ENCODE data around the gene AP1AR.
"Not testable (repeated sequence)": the region's sequence is repeated elsewhere in the genome, so short reads cannot be mapped to it uniquely, and the experiment has no call there.

The AP1AR gene

DNA sequence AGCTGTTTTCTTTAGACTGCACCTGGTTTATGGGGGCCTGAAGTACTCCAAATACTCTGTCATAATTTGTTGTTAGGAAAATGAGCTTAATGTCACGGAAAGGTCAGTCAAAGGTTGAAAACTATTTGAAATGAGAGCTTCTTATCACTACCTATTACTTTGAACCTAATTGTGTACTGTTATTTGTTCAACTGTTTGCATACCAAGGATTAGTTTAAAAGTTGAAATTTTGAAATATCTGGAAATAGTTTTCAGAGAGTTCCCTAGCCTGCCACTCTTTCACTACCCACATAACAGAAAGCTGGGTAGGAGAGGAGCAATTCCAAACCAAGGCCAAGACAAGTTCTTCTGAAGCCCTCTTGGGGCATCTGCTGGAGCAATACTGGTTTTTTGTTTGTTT lies 28.0 kb upstream of the AP1AR start:
- H3K9me3 ChIP-seq (ENCODE audit: insufficient read depth, low read length) = no peaks in the 10 kb centered on the region
- H3K4me3 ChIP-seq (ENCODE audit: insufficient read depth, low read length, poor library complexity, severe bottlenecking) = no peak overlapping the region
- H3K9ac ChIP-seq (ENCODE audit: low read length) = no peak overlapping the region
- H3K4me2 ChIP-seq (ENCODE audit: low read depth, low read length, poor library complexity, severe bottlenecking) = no peak overlapping the region
- TF ChIP-seq, protein P1, sequence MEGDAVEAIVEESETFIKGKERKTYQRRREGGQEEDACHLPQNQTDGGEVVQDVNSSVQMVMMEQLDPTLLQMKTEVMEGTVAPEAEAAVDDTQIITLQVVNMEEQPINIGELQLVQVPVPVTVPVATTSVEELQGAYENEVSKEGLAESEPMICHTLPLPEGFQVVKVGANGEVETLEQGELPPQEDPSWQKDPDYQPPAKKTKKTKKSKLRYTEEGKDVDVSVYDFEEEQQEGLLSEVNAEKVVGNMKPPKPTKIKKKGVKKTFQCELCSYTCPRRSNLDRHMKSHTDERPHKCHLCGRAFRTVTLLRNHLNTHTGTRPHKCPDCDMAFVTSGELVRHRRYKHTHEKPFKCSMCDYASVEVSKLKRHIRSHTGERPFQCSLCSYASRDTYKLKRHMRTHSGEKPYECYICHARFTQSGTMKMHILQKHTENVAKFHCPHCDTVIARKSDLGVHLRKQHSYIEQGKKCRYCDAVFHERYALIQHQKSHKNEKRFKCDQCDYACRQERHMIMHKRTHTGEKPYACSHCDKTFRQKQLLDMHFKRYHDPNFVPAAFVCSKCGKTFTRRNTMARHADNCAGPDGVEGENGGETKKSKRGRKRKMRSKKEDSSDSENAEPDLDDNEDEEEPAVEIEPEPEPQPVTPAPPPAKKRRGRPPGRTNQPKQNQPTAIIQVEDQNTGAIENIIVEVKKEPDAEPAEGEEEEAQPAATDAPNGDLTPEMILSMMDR (IDR thresholded peaks at IDR 0.05; ENCODE audit: insufficient read depth, low read length, poor library complexity, severe bottlenecking) = no peak
- no peak overlapping the region for H3K27ac ChIP-seq (ENCODE audit: low read depth, low read length)
- no peaks in the 10 kb centered on the region for H3K9me2 ChIP-seq (replicated peaks; ENCODE audit: insufficient read depth, low read length)
- no peaks in the 10 kb centered on the region for H4K20me1 ChIP-seq (ENCODE audit: low read depth, low read length)
- no peaks in the 10 kb centered on the region for H3K79me2 ChIP-seq (ENCODE audit: insufficient read depth, low read length)
- no peak overlapping the region for H2AFZ ChIP-seq (ENCODE audit: low read depth, low read length, severe bottlenecking)
- no peaks in the 10 kb centered on the region for H3K27me3 ChIP-seq (ENCODE audit: low read length)
- H3K36me3 ChIP-seq (ENCODE audit: low read length) = no peaks in the 10 kb centered on the region
- no peaks in the 10 kb centered on the region for H3F3A ChIP-seq (ENCODE audit: insufficient read depth)

DNA sequence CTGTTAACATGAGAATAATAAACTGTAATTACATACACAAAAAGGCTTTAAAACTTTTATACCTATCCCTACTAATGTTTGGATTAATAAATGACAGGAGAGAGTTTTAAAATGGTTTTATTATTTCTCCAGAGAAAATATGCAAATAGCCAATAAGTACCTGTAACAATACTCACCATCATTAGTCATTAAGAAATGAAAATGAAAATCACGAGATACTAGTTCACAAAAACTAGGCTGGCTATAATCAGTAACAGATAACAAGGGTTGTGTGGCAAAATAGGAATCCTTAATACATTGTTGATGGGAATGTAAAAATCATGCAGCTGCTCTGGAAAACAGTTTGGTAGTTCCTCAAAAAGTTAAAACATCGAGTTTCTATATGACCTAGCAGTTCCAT lies 25.2 kb upstream of the AP1AR start:
- no peak overlapping the region for H2AFZ ChIP-seq (ENCODE audit: low read depth, low read length, severe bottlenecking)
- H3K9me3 ChIP-seq (ENCODE audit: insufficient read depth, low read length) = no peaks in the 10 kb centered on the region
- no peak overlapping the region for H3K4me3 ChIP-seq (ENCODE audit: insufficient read depth, low read length, poor library complexity, severe bottlenecking)
- no peaks in the 10 kb centered on the region for H3F3A ChIP-seq (ENCODE audit: insufficient read depth)
- H3K36me3 ChIP-seq (ENCODE audit: low read length) = no peaks in the 10 kb centered on the region
- no peak overlapping the region for H3K4me2 ChIP-seq (ENCODE audit: low read depth, low read length, poor library complexity, severe bottlenecking)
- no peak overlapping the region for H3K9ac ChIP-seq (ENCODE audit: low read length)
- no peaks in the 10 kb centered on the region for H3K9me2 ChIP-seq (replicated peaks; ENCODE audit: insufficient read depth, low read length)
- H3K27ac ChIP-seq (ENCODE audit: low read depth, low read length) = no peak overlapping the region
- TF ChIP-seq, protein P1 (IDR thresholded peaks at IDR 0.05; ENCODE audit: insufficient read depth, low read length, poor library complexity, severe bottlenecking) = no peak
- no peak for TF ChIP-seq EZH2phosphoT487 (conservative IDR thresholded peaks at IDR 0.05; ENCODE audit: low read length)
- no peaks in the 10 kb centered on the region for H4K20me1 ChIP-seq (ENCODE audit: low read depth, low read length)
- no peaks in the 10 kb centered on the region for H3K79me2 ChIP-seq (ENCODE audit: insufficient read depth, low read length)
- H3K27me3 ChIP-seq (ENCODE audit: low read length) = no peaks in the 10 kb centered on the region

DNA sequence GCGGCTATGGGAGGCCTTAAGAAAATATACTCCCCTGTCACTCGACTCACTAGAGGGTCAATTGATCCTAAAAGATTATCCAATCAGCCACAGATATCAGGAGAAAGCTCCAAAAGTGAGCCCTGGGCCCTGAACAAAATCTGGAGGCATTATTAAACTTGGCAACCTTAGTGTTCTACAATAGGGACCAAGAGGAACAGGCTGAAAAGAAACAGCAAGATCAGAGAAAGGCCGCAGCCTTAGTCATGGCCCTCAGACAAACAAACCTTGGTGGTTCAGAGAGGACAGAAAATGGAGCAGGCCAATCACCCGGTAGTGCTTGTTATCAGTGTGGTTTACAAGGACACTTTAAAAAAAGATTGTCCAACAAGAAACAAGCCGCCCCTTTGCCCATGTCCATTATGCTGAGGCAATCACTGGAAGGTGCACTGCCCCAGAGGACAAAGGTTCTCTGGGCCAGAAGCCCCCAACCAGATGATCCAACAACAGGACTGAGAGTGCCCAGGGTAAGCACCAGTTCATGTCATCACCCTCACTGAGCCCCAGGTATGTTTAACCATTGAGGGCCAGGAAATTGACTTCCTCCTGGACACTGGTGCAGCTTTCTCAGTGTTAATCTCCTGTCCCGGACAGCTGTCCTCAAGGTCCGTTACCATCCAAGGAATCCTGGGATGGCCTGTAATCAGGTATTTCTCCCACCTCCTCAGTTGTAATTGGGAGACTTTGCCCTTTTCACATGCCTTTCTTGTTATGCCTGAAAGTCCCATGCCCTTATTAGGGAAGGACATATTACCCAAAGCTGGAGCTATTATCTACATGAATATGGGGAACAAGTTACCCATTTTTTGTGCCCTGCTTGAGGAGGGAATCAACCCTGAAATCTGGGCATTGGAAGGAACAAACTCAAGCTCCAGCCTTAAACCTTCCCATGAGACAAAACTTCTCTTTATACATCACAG lies 23.2 kb upstream of the AP1AR start:
- H3K9ac ChIP-seq (ENCODE audit: low read length); H3K79me2 ChIP-seq (ENCODE audit: insufficient read depth, low read length); H3K4me2 ChIP-seq (ENCODE audit: low read depth, low read length, poor library complexity, severe bottlenecking); H3K4me3 ChIP-seq (ENCODE audit: insufficient read depth, low read length, poor library complexity, severe bottlenecking); H3K36me3 ChIP-seq (ENCODE audit: low read length); H3K9me2 ChIP-seq (replicated peaks; ENCODE audit: insufficient read depth, low read length); H3K27ac ChIP-seq (ENCODE audit: low read depth, low read length); H3F3A ChIP-seq (ENCODE audit: insufficient read depth); H4K20me1 ChIP-seq (ENCODE audit: low read depth, low read length); H3K9me3 ChIP-seq (ENCODE audit: insufficient read depth, low read length); H2AFZ ChIP-seq (ENCODE audit: low read depth, low read length, severe bottlenecking); H3K27me3 ChIP-seq (ENCODE audit: low read length): not testable (repeated sequence)

DNA sequence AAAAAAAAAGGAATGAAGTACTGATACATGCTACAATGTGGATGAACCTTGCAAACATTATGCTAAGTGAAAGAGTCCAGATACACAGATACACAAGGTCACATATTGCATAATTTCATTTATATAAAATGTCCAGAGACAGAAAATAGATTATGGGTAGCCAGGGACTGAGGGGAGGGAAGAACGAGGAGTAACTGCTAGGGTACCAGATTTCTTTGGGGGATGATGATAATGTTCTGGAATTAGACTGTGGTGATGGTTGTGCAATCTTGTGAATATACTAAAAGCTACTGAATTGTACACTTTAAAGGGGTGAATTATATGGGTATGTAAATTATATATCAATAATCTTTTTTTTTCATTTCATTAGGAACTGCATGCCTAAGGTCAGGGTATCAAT lies 20.8 kb upstream of the AP1AR start:
- Histone ChIP-seq H3K9me3 (ENCODE audit: insufficient read depth, low read length) (no peaks in the 10 kb centered on the region), H4K20me1 (ENCODE audit: low read depth, low read length) (no peaks in the 10 kb centered on the region), H3K4me2 (ENCODE audit: low read depth, low read length, poor library complexity, severe bottlenecking) (no peak overlapping the region), H3K4me3 (ENCODE audit: insufficient read depth, low read length, poor library complexity, severe bottlenecking) (no peak overlapping the region), H2AFZ (ENCODE audit: low read depth, low read length, severe bottlenecking) (no peak overlapping the region), H3K27me3 (ENCODE audit: low read length) (no peaks in the 10 kb centered on the region), H3K9ac (ENCODE audit: low read length) (no peak overlapping the region), H3F3A (ENCODE audit: insufficient read depth) (no peaks in the 10 kb centered on the region), H3K36me3 (ENCODE audit: low read length) (no peaks in the 10 kb centered on the region), H3K9me2 (replicated peaks; ENCODE audit: insufficient read depth, low read length) (no peaks in the 10 kb centered on the region), H3K79me2 (ENCODE audit: insufficient read depth, low read length) (no peaks in the 10 kb centered on the region), H3K27ac (ENCODE audit: low read depth, low read length) (no peak overlapping the region)
- TF ChIP-seq, protein P1 (IDR thresholded peaks at IDR 0.05; ENCODE audit: insufficient read depth, low read length, poor library complexity, severe bottlenecking) = no peak
- no peak for TF ChIP-seq EZH2phosphoT487 (conservative IDR thresholded peaks at IDR 0.05; ENCODE audit: low read length)

Measured in SU-DHL-6 (cell line).